Neural crest cell (in vitro differentiated cells): Measurements from ENCODE around the gene IL1RL2. TPM values are rescaled to one million over a fixed set of nuclear protein-coding genes. Genes with fewer than 3 reads are reported as not detected.

Source experiments
- DNase-seq: peaks from one replicate; pipeline ENCODE4 v3.0.0; 2021; ENCODE audit warnings: low read depth, mixed read lengths, low spot score
- H3K27ac Mint-ChIP-seq: one replicate; pipeline ENCODE4 v1.8.0; 2021; ENCODE audit warnings: mild to moderate bottlenecking, mixed read lengths; ENCODE audit not compliant: unreplicated experiment
- H3K27me3 Mint-ChIP-seq: 2 replicates; pipeline ENCODE4 v1.8.0; 2021; ENCODE audit warnings: low read depth, mild to moderate bottlenecking, mixed read lengths
- H3K36me3 Mint-ChIP-seq: 2 replicates; pipeline ENCODE4 v1.8.0; 2021; ENCODE audit warnings: low read depth, mild to moderate bottlenecking, mixed read lengths
- H3K4me1 Mint-ChIP-seq: 2 replicates; pipeline ENCODE4 v1.8.0; 2021; ENCODE audit warnings: mixed read lengths
- H3K4me3 Mint-ChIP-seq: one replicate; pipeline ENCODE4 v1.8.0; 2021; ENCODE audit warnings: mild to moderate bottlenecking, mixed read lengths
- H3K9me3 Mint-ChIP-seq: 2 replicates; pipeline ENCODE4 v1.8.0; 2021; ENCODE audit warnings: mixed read lengths
- CTCF ChIP-seq: fragments of 200-600 bp; sonication (generic); conservative IDR thresholded peaks from 2 replicates; pipeline ENCODE4 v1.5.0; 2021; ENCODE audit warnings: antibody characterized with exemption, mild to moderate bottlenecking
- total RNA-seq: library from RNA; stranded (reverse); gene quantifications from 2 replicates; pipeline ENCODE4 v1.2.1, GENCODE V29; 2021

Gene IL1RL2
- total RNA-seq, 1 donor from 2014 or later = not detected

GRCh38 chr2:102145107-102145506 lies 41.7 kb upstream of the IL1RL2 start:
- H3K4me1 Mint-ChIP-seq = peaks cover 9% of the 10 kb centered on the region
- no peak overlapping the region for H3K4me3 Mint-ChIP-seq
- peaks cover 8% of the 10 kb centered on the region for H3K36me3 Mint-ChIP-seq
- H3K27ac Mint-ChIP-seq = no peak overlapping the region
- no peak for TF ChIP-seq CTCF
- peaks cover 45% of the 10 kb centered on the region for H3K27me3 Mint-ChIP-seq
- H3K9me3 Mint-ChIP-seq = peaks cover 6% of the 10 kb centered on the region
- DNase-seq = no peak

- DNase-seq = no peak
- H3K4me3 Mint-ChIP-seq = no peak overlapping the region
- H3K9me3 Mint-ChIP-seq = peaks cover 6% of the 10 kb centered on the region
- peaks cover 9% of the 10 kb centered on the region for H3K4me1 Mint-ChIP-seq
- no peak overlapping the region for H3K27ac Mint-ChIP-seq
- peaks cover 37% of the 10 kb centered on the region for H3K27me3 Mint-ChIP-seq
- H3K36me3 Mint-ChIP-seq = peaks cover 8% of the 10 kb centered on the region
- no peak for TF ChIP-seq CTCF
Observed at GRCh38 chr2:102145934-102146333, 40.9 kb upstream of the IL1RL2 start.

GRCh38 chr2:102147935-102148334 lies 38.9 kb upstream of the IL1RL2 start:
- Mint-ChIP-seq H3K27ac (no peak overlapping the region), H3K4me1 (no peaks in the 10 kb centered on the region), H3K4me3 (no peak overlapping the region), H3K36me3 (peaks cover 8% of the 10 kb centered on the region), H3K9me3 (peaks cover 8% of the 10 kb centered on the region), H3K27me3 (peaks cover 20% of the 10 kb centered on the region)
- no peak for TF ChIP-seq CTCF
- no peak for DNase-seq

- TF ChIP-seq CTCF = no peak
- DNase-seq = no peak
- Mint-ChIP-seq H3K9me3 (peaks cover 8% of the 10 kb centered on the region), H3K4me1 (no peaks in the 10 kb centered on the region), H3K27ac (no peak overlapping the region), H3K36me3 (peaks cover 8% of the 10 kb centered on the region), H3K4me3 (no peak overlapping the region), H3K27me3 (peaks cover 7% of the 10 kb centered on the region)
Observed at GRCh38 chr2:102149243-102149642, 37.6 kb upstream of the IL1RL2 start.

GRCh38 chr2:102149644-102150455 lies 37.0 kb upstream of the IL1RL2 start:
- Mint-ChIP-seq H3K4me1 (no peaks in the 10 kb centered on the region), H3K27me3 (peaks cover 4% of the 10 kb centered on the region), H3K36me3 (peaks cover 8% of the 10 kb centered on the region), H3K27ac (no peak overlapping the region), H3K9me3 (peaks cover 6% of the 10 kb centered on the region), H3K4me3 (no peak overlapping the region)
- no peak for DNase-seq
- no peak for TF ChIP-seq CTCF
